ENCODE measurements around the gene RCOR1. TPM values are rescaled to one million over a fixed set of nuclear protein-coding genes. Genes with fewer than 3 reads are reported as not detected.

RCOR1 gene
- polyA plus RNA-seq, 1 donor from 2014 or later, result 10.4 TPM

DNA sequence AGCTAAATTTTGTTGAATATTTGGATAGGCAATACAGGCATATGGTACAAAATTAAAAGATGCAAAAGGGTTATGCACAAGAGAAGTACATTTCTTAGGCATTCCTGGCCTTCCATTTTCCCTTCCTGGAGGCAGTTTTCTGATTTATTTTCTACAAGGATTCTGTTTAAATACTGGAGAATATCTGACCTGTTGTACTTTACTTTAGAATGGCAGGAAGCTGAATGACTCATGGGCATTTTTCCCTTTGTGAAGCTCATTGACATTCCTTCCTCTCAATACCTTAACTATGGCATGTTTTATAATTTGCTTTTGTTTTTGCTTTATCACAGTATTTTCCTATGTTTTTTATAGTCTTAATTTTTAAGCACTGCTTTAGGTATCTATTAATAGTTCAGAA, 62.7 kb downstream of the RCOR1 start:
- H3K4me2 ChIP-seq (ENCODE audit: low read length), result no peak overlapping the region
- H2AFZ ChIP-seq (ENCODE audit: low read depth, low read length), result no peak overlapping the region
- H3K9me3 ChIP-seq (ENCODE audit: low read length), result no peaks in the 10 kb centered on the region
- TF ChIP-seq SMC3 (conservative IDR thresholded peaks at IDR 0.05; ENCODE audit: poor library complexity) (no peak), EP300 (conservative IDR thresholded peaks at IDR 0.05; ENCODE audit: poor library complexity, severe bottlenecking) (no peak), TAF1 (IDR thresholded peaks at IDR 0.05; ENCODE audit: low read depth) (no peak), RAD21 (conservative IDR thresholded peaks at IDR 0.05) (no peak), POLR2AphosphoS5 (IDR thresholded peaks at IDR 0.05) (no peak), EZH2 (IDR thresholded peaks at IDR 0.05; ENCODE audit: borderline replicate concordance, insufficient read depth, low read length, poor library complexity, severe bottlenecking) (no peak), CTCF (IDR thresholded peaks at IDR 0.05; ENCODE audit: poor library complexity, severe bottlenecking) (no peak), MXI1 (conservative IDR thresholded peaks at IDR 0.05; ENCODE audit: poor library complexity, severe bottlenecking) (no peak)
- TF ChIP-seq, protein P1, sequence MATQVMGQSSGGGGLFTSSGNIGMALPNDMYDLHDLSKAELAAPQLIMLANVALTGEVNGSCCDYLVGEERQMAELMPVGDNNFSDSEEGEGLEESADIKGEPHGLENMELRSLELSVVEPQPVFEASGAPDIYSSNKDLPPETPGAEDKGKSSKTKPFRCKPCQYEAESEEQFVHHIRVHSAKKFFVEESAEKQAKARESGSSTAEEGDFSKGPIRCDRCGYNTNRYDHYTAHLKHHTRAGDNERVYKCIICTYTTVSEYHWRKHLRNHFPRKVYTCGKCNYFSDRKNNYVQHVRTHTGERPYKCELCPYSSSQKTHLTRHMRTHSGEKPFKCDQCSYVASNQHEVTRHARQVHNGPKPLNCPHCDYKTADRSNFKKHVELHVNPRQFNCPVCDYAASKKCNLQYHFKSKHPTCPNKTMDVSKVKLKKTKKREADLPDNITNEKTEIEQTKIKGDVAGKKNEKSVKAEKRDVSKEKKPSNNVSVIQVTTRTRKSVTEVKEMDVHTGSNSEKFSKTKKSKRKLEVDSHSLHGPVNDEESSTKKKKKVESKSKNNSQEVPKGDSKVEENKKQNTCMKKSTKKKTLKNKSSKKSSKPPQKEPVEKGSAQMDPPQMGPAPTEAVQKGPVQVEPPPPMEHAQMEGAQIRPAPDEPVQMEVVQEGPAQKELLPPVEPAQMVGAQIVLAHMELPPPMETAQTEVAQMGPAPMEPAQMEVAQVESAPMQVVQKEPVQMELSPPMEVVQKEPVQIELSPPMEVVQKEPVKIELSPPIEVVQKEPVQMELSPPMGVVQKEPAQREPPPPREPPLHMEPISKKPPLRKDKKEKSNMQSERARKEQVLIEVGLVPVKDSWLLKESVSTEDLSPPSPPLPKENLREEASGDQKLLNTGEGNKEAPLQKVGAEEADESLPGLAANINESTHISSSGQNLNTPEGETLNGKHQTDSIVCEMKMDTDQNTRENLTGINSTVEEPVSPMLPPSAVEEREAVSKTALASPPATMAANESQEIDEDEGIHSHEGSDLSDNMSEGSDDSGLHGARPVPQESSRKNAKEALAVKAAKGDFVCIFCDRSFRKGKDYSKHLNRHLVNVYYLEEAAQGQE (IDR thresholded peaks at IDR 0.05; ENCODE audit: borderline replicate concordance), result no peak
- H3K9me2 ChIP-seq (ENCODE audit: insufficient read depth, low read length), result no peaks in the 10 kb centered on the region
- H3K27ac ChIP-seq (ENCODE audit: low read length), result no peak overlapping the region
- no peaks in the 10 kb centered on the region for H3K27me3 ChIP-seq (ENCODE audit: insufficient read depth, low read depth, low read length)
- H3K79me2 ChIP-seq (replicated peaks; ENCODE audit: insufficient read depth, low read length), result peaks cover 9% of the 10 kb centered on the region
- no peaks in the 10 kb centered on the region for H3K36me3 ChIP-seq (ENCODE audit: insufficient read depth, low read length)
- H3K4me3 ChIP-seq (ENCODE audit: low read length), result no peak overlapping the region
- H4K20me1 ChIP-seq (ENCODE audit: insufficient read depth), result no peaks in the 10 kb centered on the region
- no peaks in the 10 kb centered on the region for H3F3A ChIP-seq (ENCODE audit: insufficient read depth, low read length, poor library complexity, severe bottlenecking)
- H3K9ac ChIP-seq (ENCODE audit: low read length), result no peak overlapping the region

- H3K27me3 ChIP-seq (ENCODE audit: insufficient read depth, low read depth, low read length), result no peaks in the 10 kb centered on the region
- H4K20me1 ChIP-seq (ENCODE audit: insufficient read depth), result no peaks in the 10 kb centered on the region
- TF ChIP-seq RAD21 (conservative IDR thresholded peaks at IDR 0.05), result no peak
- TF ChIP-seq CTCF (IDR thresholded peaks at IDR 0.05; ENCODE audit: poor library complexity, severe bottlenecking), result no peak
- TF ChIP-seq EP300 (conservative IDR thresholded peaks at IDR 0.05; ENCODE audit: poor library complexity, severe bottlenecking), result no peak
- no peak for TF ChIP-seq TAF1 (IDR thresholded peaks at IDR 0.05; ENCODE audit: low read depth)
- TF ChIP-seq MXI1 (conservative IDR thresholded peaks at IDR 0.05; ENCODE audit: poor library complexity, severe bottlenecking), result no peak
- no peak for TF ChIP-seq EZH2 (IDR thresholded peaks at IDR 0.05; ENCODE audit: borderline replicate concordance, insufficient read depth, low read length, poor library complexity, severe bottlenecking)
- no peak for TF ChIP-seq SMC3 (conservative IDR thresholded peaks at IDR 0.05; ENCODE audit: poor library complexity)
- TF ChIP-seq, protein P1 (IDR thresholded peaks at IDR 0.05; ENCODE audit: borderline replicate concordance), result no peak
- TF ChIP-seq POLR2AphosphoS5 (IDR thresholded peaks at IDR 0.05), result no peak
These were observed 67.3 kb downstream of the RCOR1 start for GRCh38 chr14:102659797-102660196.

More at GRCh38 chr14:102659797-102660196, 67.3 kb downstream of the RCOR1 start:
- Histone ChIP-seq H3F3A (ENCODE audit: insufficient read depth, low read length, poor library complexity, severe bottlenecking) (no peaks in the 10 kb centered on the region), H3K4me3 (ENCODE audit: low read length) (no peak overlapping the region), H3K4me2 (ENCODE audit: low read length) (no peak overlapping the region), H3K9ac (ENCODE audit: low read length) (no peak overlapping the region), H2AFZ (ENCODE audit: low read depth, low read length) (no peak overlapping the region), H3K9me3 (ENCODE audit: low read length) (no peaks in the 10 kb centered on the region), H3K79me2 (replicated peaks; ENCODE audit: insufficient read depth, low read length) (peaks cover 12% of the 10 kb centered on the region), H3K27ac (ENCODE audit: low read length) (no peak overlapping the region), H3K9me2 (ENCODE audit: insufficient read depth, low read length) (no peaks in the 10 kb centered on the region), H3K36me3 (ENCODE audit: insufficient read depth, low read length) (no peaks in the 10 kb centered on the region)

Data from neural cell (in vitro differentiated cells).